ENCODE results near the gene EFHB. TPM values are rescaled to one million over a fixed set of nuclear protein-coding genes. Genes with fewer than 3 reads are reported as not detected.
A peak's percentile ranks its signal among the peaks of the same experiment; 100 is the strongest.

The EFHB gene, protein sequence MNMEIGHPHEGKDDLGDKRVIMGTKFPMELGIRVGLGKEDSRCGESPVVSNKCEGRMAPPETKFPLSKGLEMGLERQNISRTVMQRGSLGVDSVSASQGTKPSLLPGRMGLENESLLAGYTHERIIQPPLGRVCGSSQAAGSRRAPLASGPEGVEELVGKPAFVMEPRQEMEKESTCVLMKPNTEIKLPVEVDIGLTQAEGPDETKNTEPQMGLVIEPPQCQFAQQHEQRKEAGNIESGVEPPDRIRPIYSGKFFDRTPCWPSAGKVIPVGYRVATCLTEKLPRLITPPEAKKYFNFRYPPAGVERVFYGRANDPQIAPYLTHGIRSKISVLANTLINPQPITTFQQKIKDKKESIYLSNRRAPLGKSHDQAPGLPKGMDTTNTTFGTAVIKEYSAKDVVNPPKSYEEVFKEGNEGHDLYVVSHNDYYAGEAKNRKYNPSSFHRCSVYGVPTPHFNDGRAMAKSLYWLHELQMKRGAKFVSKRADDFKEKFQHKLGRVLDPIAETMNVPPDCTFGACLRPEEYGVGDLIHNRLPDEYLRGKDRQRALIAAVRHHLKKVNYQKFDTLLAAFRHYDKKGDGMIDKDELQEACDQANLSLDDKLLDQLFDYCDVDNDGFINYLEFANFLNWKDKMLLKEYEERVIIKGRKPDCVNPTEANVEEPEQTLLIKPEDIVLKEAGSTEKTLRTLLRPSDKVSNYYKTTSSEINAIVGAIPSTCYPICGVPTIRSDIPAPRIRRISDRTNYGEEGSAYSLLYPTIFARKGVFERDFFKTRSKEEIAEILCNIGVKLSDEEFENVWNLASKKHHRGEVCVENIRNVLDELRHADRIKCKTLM
- total RNA-seq (2022) (not detected in 2 replicates), Bru-seq, nascent RNA (percentile 20 among the genes with signal in this experiment), BruChase-seq, experiment 1, labeled RNA remaining after a 6-hour chase (percentile 13 among the genes with signal in this experiment), BruChase-seq, experiment 2, labeled RNA remaining after a 2-hour chase (percentile 16 among the genes with signal in this experiment)
- long read RNA-seq: 0 reads

DNA sequence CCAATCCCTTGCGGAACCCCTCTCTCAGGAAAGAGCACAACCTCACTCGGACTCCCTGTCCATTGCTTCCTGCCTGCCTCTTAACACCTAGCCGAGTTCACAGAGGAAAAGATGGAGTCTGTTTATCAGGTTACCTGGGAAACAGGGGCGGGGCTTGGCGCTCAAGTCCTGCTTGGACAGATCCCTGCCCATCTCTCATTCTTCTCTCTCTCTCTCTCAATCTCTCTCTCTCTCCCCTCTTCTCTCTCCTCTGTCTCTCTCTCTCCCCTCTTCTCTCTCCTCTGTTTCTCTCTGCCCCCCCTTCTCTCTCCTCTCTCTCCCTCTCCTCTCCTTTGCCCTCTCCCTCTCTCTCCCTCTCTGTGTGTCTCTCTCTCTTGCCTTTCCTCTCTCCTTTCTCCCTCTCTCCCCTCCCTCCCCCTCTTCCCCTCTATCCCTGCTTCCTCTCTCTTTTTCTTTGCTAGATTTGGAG lies at the start of gene EFHB:
TSS of gene EFHB (minus strand) at position 120 of the 469 bp plus-strand sequence. CDS start 199 bp downstream, outside the sequence.
- Mint-ChIP-seq H3K27ac (ENCODE audit: unreplicated experiment) (peak within 1 kb of the TSS; percentile 58), H3K36me3 (ENCODE audit: insufficient read depth, unreplicated experiment) (no peaks in the 10 kb centered on the region), H3K9me3 (ENCODE audit: low read depth, unreplicated experiment) (no peaks in the 10 kb centered on the region), H3K27me3 (ENCODE audit: unreplicated experiment) (no peaks in the 10 kb centered on the region), H3K4me3 (ENCODE audit: low read depth, unreplicated experiment) (no peak within 1 kb of the TSS), H3K4me1 (ENCODE audit: low read depth, unreplicated experiment) (peaks cover 39% of the 10 kb centered on the region)
- intact Hi-C loops (cut with micrococcal nuclease; ENCODE audit: unreplicated experiment): no loop called here
- peak; percentile 42 for DNase-seq
- TF ChIP-seq, protein P1, sequence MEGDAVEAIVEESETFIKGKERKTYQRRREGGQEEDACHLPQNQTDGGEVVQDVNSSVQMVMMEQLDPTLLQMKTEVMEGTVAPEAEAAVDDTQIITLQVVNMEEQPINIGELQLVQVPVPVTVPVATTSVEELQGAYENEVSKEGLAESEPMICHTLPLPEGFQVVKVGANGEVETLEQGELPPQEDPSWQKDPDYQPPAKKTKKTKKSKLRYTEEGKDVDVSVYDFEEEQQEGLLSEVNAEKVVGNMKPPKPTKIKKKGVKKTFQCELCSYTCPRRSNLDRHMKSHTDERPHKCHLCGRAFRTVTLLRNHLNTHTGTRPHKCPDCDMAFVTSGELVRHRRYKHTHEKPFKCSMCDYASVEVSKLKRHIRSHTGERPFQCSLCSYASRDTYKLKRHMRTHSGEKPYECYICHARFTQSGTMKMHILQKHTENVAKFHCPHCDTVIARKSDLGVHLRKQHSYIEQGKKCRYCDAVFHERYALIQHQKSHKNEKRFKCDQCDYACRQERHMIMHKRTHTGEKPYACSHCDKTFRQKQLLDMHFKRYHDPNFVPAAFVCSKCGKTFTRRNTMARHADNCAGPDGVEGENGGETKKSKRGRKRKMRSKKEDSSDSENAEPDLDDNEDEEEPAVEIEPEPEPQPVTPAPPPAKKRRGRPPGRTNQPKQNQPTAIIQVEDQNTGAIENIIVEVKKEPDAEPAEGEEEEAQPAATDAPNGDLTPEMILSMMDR (IDR thresholded peaks at IDR 0.05; ENCODE audit: unreplicated experiment): no peak
- BruUV-seq (replicated peaks): no TSS peak
- CTCF ChIA-PET: no interaction called here

DNA sequence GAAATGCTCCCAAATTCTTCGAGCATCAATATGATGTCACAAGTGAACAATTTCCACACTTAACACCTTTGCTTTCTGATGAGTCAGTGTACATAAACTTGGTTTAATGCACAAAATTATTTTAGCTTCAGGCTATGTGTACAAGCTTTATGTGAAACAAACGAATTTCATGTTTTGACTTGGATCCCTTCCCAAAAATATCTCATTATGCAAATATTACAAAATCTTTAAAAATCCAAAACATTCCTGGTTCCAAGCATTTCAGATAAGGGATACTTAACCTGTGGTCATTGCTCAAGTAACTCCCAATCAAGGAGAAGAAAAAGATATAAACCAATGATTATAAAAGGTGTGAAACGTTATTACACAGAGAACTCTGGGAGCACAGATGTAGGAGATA lies 38.0 kb upstream of the EFHB start:
- DNase-seq: no peak
- Mint-ChIP-seq H3K9me3 (ENCODE audit: low read depth, unreplicated experiment) (no peaks in the 10 kb centered on the region), H3K27ac (ENCODE audit: unreplicated experiment) (no peak overlapping the region), H3K27me3 (ENCODE audit: unreplicated experiment) (no peaks in the 10 kb centered on the region), H3K4me3 (ENCODE audit: low read depth, unreplicated experiment) (no peak overlapping the region), H3K36me3 (ENCODE audit: insufficient read depth, unreplicated experiment) (peaks cover 20% of the 10 kb centered on the region), H3K4me1 (ENCODE audit: low read depth, unreplicated experiment) (peaks cover 18% of the 10 kb centered on the region)
- CTCF ChIA-PET: no interaction called here
- BruUV-seq (replicated peaks): no TSS peak
- intact Hi-C loops (cut with micrococcal nuclease; ENCODE audit: unreplicated experiment): no loop called here
- TF ChIP-seq, protein P1 (IDR thresholded peaks at IDR 0.05; ENCODE audit: unreplicated experiment): no peak

DNA sequence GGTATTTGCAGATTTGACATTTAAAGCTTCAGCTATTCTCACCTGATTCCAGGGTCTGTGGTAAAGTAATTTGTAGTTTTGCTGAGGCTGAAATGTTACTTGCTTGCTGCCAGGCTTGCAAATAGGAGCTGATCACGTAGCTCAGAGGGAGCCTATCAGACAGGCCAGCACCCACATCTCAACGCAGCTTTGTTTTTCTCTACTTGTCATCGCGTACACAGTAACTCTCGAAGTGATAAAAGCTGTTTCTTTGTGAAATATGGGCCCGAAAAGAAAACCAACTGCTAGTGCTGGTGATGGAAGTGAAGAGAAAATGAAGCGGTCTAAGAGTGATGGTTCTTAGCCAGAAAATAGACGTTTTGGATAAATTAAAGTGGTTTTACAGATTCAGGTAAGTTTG lies 36.3 kb upstream of the EFHB start:
- no peak overlapping the region for H3K27ac Mint-ChIP-seq (ENCODE audit: unreplicated experiment)
- intact Hi-C loops (cut with micrococcal nuclease; ENCODE audit: unreplicated experiment): no loop called here
- no peak for DNase-seq
- no TSS peak for BruUV-seq (replicated peaks)
- CTCF ChIA-PET: no interaction called here
- H3K27me3 Mint-ChIP-seq (ENCODE audit: unreplicated experiment): no peaks in the 10 kb centered on the region
- no peak overlapping the region for H3K4me3 Mint-ChIP-seq (ENCODE audit: low read depth, unreplicated experiment)
- peaks cover 24% of the 10 kb centered on the region for H3K36me3 Mint-ChIP-seq (ENCODE audit: insufficient read depth, unreplicated experiment)
- TF ChIP-seq, protein P1 (IDR thresholded peaks at IDR 0.05; ENCODE audit: unreplicated experiment): no peak
- H3K9me3 Mint-ChIP-seq (ENCODE audit: low read depth, unreplicated experiment): no peaks in the 10 kb centered on the region
- peaks cover 29% of the 10 kb centered on the region for H3K4me1 Mint-ChIP-seq (ENCODE audit: low read depth, unreplicated experiment)

DNA sequence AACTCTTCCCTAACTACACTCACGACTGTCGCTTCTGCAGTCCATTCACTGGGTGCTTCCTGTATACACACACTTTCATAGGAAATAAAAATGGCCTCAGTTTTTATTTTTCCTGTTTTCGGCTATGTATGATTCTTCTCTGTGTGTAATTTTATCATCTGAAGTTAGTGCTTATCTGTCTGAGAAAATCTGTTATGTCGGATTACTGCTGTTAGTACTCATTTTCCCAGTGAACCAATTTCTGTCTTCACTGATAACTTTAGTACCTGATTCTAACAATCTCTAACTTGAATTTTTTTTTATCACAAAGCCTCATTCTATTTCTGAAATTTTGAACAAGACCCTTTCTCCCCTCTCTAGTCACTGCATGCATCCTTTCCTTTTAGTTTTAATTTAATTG lies 33.8 kb upstream of the EFHB start:
- BruUV-seq (replicated peaks): no TSS peak
- no peak overlapping the region for H3K4me3 Mint-ChIP-seq (ENCODE audit: low read depth, unreplicated experiment)
- no peak for DNase-seq
- CTCF ChIA-PET: no interaction called here
- intact Hi-C loops (cut with micrococcal nuclease; ENCODE audit: unreplicated experiment): no loop called here
- H3K36me3 Mint-ChIP-seq (ENCODE audit: insufficient read depth, unreplicated experiment): peaks cover 13% of the 10 kb centered on the region
- TF ChIP-seq, protein P1 (IDR thresholded peaks at IDR 0.05; ENCODE audit: unreplicated experiment): no peak
- H3K27me3 Mint-ChIP-seq (ENCODE audit: unreplicated experiment): no peaks in the 10 kb centered on the region
- no peaks in the 10 kb centered on the region for H3K9me3 Mint-ChIP-seq (ENCODE audit: low read depth, unreplicated experiment)
- peaks cover 29% of the 10 kb centered on the region for H3K4me1 Mint-ChIP-seq (ENCODE audit: low read depth, unreplicated experiment)
- no peak overlapping the region for H3K27ac Mint-ChIP-seq (ENCODE audit: unreplicated experiment)

Data from Calu3 (cell line).